RCC 7860 (cell line): ENCODE data around the gene KRT72.

Source experiments
- DNase-seq: peaks from one replicate; pipeline ENCODE4 v3.0.0-alpha.2; 2015; ENCODE audit warnings: low spot score
- FAIRE-seq: peaks from 2 replicates; lab custom pipeline; 2012; peaks lifted over from hg19 to GRCh38; lab: Jason Lieb, UNC

KRT72 gene

GRCh38 chr12:52630599-52631200, 29.4 kb upstream of the KRT72 start:
- FAIRE-seq (no peak), DNase-seq (no peak)

- FAIRE-seq (no peak), DNase-seq (no peak)
These were observed 28.8 kb upstream of the KRT72 start for GRCh38 chr12:52630008-52630500.

GRCh38 chr12:52629281-52630007, 28.2 kb upstream of the KRT72 start:
- no peak for DNase-seq
- no peak for FAIRE-seq

GRCh38 chr12:52628841-52629240, 27.6 kb upstream of the KRT72 start:
- DNase-seq = no peak
- no peak for FAIRE-seq

GRCh38 chr12:52628111-52628507, 26.8 kb upstream of the KRT72 start:
- FAIRE-seq (no peak), DNase-seq (no peak)

GRCh38 chr12:52627395-52628110, 26.3 kb upstream of the KRT72 start:
- FAIRE-seq = no peak
- DNase-seq = no peak

- no peak for FAIRE-seq
These were observed 21.1 kb upstream of the KRT72 start for GRCh38 chr12:52622349-52622748.

GRCh38 chr12:52618866-52619265, 17.6 kb upstream of the KRT72 start:
- FAIRE-seq (no peak), DNase-seq (no peak)

More at GRCh38 chr12:52622349-52622748, 21.1 kb upstream of the KRT72 start:
- no peak for DNase-seq

GRCh38 chr12:52618216-52618615, 17.0 kb upstream of the KRT72 start, which contains the start of gene KRT73:
Gene KRT73 (minus strand): TSS chr12:52618559. CDS start chr12:52618524, 35 bp downstream.
- FAIRE-seq (no peak), DNase-seq (no peak)

- no peak for FAIRE-seq
- no peak for DNase-seq
These were observed 16.1 kb upstream of the KRT72 start for GRCh38 chr12:52617403-52617785.

- DNase-seq (no peak), FAIRE-seq (no peak)
These were observed 15.6 kb upstream of the KRT72 start for GRCh38 chr12:52616680-52617402.

- FAIRE-seq (no peak), DNase-seq (no peak)
These were observed 14.6 kb upstream of the KRT72 start for GRCh38 chr12:52615912-52616311.

- FAIRE-seq (no peak), DNase-seq (no peak)
These were observed 14.1 kb upstream of the KRT72 start for GRCh38 chr12:52615208-52615868.

- FAIRE-seq (no peak), DNase-seq (no peak)
These were observed 13.3 kb upstream of the KRT72 start for GRCh38 chr12:52614381-52615207.

- no peak for DNase-seq
- FAIRE-seq = no peak
These were observed 12.2 kb upstream of the KRT72 start for GRCh38 chr12:52613384-52614030.

GRCh38 chr12:52612431-52613383, 11.4 kb upstream of the KRT72 start:
- no peak for FAIRE-seq

GRCh38 chr12:52611080-52611468, 9.8 kb upstream of the KRT72 start:
- FAIRE-seq = no peak
- DNase-seq = no peak

More at GRCh38 chr12:52612431-52613383, 11.4 kb upstream of the KRT72 start:
- no peak for DNase-seq
